Renal cortex interstitium (tissue), 11 donors: ENCODE measurements around the gene DNASE1. TPM values are rescaled to one million over a fixed set of nuclear protein-coding genes. Genes with fewer than 3 reads are reported as not detected.

Experiments used
- DNase-seq, 11 donors: peaks; one replicate each; pipeline ENCODE4 v3.0.0-alpha.2; 2013; ENCODE audit warnings: low read depth in 9 of 11, low spot score in 4 of 11; ENCODE audit errors: extremely low read depth in 1 of 11
- polyA plus RNA-seq, 3 donors: library from polyadenylated mRNA; unstranded; fragments of 120-200 nt; gene quantifications; one replicate each; pipeline ENCODE4 v1.2.1, GENCODE V29; 2013; ENCODE audit not compliant: insufficient read length in 3 of 3

The DNASE1 gene
- polyA plus RNA-seq, 3 donors: 21.1 to 44.8 (median 31.0) TPM

- peak in 4 of 11 donors; percentile 34 to 49 (median 42) for DNase-seq
These were observed 17.0 kb upstream of the DNASE1 start for GRCh38 chr16:3637371-3637923.

GRCh38 chr16:3638916-3639644, 15.4 kb upstream of the DNASE1 start:
- DNase-seq: no peak

- no peak for DNase-seq
These were observed 14.3 kb upstream of the DNASE1 start for GRCh38 chr16:3640207-3640606.

- DNase-seq: no peak
These were observed 13.6 kb upstream of the DNASE1 start for GRCh38 chr16:3640632-3641501.

GRCh38 chr16:3641801-3642396, 12.6 kb upstream of the DNASE1 start:
- no peak for DNase-seq

GRCh38 chr16:3642397-3643094, 11.9 kb upstream of the DNASE1 start:
- no peak for DNase-seq

GRCh38 chr16:3643095-3643730, 11.3 kb upstream of the DNASE1 start:
- no peak for DNase-seq

- DNase-seq: no peak
These were observed 9.4 kb upstream of the DNASE1 start for GRCh38 chr16:3645108-3645503.

- peak in 8 of 11 donors; percentile 44 to 69 (median 58) for DNase-seq
These were observed 8.8 kb upstream of the DNASE1 start for GRCh38 chr16:3645504-3646347.

- DNase-seq: no peak
These were observed 8.1 kb upstream of the DNASE1 start for GRCh38 chr16:3646348-3646920.

GRCh38 chr16:3650631-3651265, 3.7 kb upstream of the DNASE1 start:
- DNase-seq: no peak

- DNase-seq: no peak
These were observed 2.8 kb upstream of the DNASE1 start for GRCh38 chr16:3651461-3652372.

- no peak for DNase-seq
These were observed 1.9 kb upstream of the DNASE1 start for GRCh38 chr16:3652373-3653195.

GRCh38 chr16:3655030-3655395, 522 bp downstream of the DNASE1 start:
- no peak for DNase-seq
